ENCODE results near the gene HIPK4.

- TF ChIP-seq TEAD4 (IDR thresholded peaks at IDR 0.05; ENCODE audit: low read length) (no peak), TEAD4 (CRISPR knock-in tag; IDR thresholded peaks at IDR 0.05; ENCODE audit: borderline replicate concordance) (no peak), SMC3 (conservative IDR thresholded peaks at IDR 0.05; ENCODE audit: insufficient read depth, low read depth, low read length) (no peak), NR1H2 (CRISPR knock-in tag; IDR thresholded peaks at IDR 0.05) (no peak), MYC (IDR thresholded peaks at IDR 0.05; ENCODE audit: low read depth, low read length) (no peak), MYC (CRISPR knock-in tag; IDR thresholded peaks at IDR 0.05; ENCODE audit: borderline replicate concordance, low read depth) (no peak), POLR2A (conservative IDR thresholded peaks at IDR 0.05) (no peak), ZEB2 (IDR thresholded peaks at IDR 0.05) (no peak)
Observed at GRCh38 chr19:40394816-40395210, 4.8 kb upstream of the HIPK4 start.

Measured in K562 (cell line).